ENCODE results near the gene HOXC10.

Gene HOXC10

GRCh38 chr12:54004063-54004840, 19.3 kb downstream of the HOXC10 start:
- DNase-seq: no peak

- no peak for DNase-seq
These were observed 20.0 kb downstream of the HOXC10 start for GRCh38 chr12:54004841-54005530.

GRCh38 chr12:54005531-54005852, 20.5 kb downstream of the HOXC10 start:
- DNase-seq: no peak

- peak; percentile 82 for DNase-seq
These were observed 21.1 kb downstream of the HOXC10 start for GRCh38 chr12:54005853-54006558.

- DNase-seq: no peak
These were observed 21.7 kb downstream of the HOXC10 start for GRCh38 chr12:54006559-54007220.

GRCh38 chr12:54007538-54008259, 22.8 kb downstream of the HOXC10 start:
- DNase-seq: no peak

GRCh38 chr12:54008260-54008552, 23.3 kb downstream of the HOXC10 start:
- DNase-seq: no peak

GRCh38 chr12:54009171-54010052, 24.5 kb downstream of the HOXC10 start:
- DNase-seq: no peak

GRCh38 chr12:54010053-54010971, 25.4 kb downstream of the HOXC10 start:
- DNase-seq: no peak

- DNase-seq: no peak
These were observed 26.2 kb downstream of the HOXC10 start for GRCh38 chr12:54010972-54011664.

- no peak for DNase-seq
These were observed 27.0 kb downstream of the HOXC10 start for GRCh38 chr12:54011665-54012532.

- no peak for DNase-seq
These were observed 27.9 kb downstream of the HOXC10 start for GRCh38 chr12:54012631-54013409.

GRCh38 chr12:54014377-54015017, 29.6 kb downstream of the HOXC10 start:
- DNase-seq: no peak

GRCh38 chr12:54015018-54015931, 30.3 kb downstream of the HOXC10 start:
- DNase-seq: no peak

GRCh38 chr12:54016051-54016450, 31.1 kb downstream of the HOXC10 start:
- no peak for DNase-seq

- no peak for DNase-seq
These were observed 31.6 kb downstream of the HOXC10 start for GRCh38 chr12:54016478-54016964.
